WTC11 (cell line): ENCODE results near the gene AOAH.

Experiments used
- ARID4B ChIP-seq: sonication (generic); formaldehyde crosslinking; IDR thresholded peaks from 2 replicates; pipeline ENCODE4 v1.8.0; 2023; ENCODE audit warnings: missing genetic modification reagents, mild to moderate bottlenecking, borderline replicate concordance
- ATF1 ChIP-seq: sonication (generic); formaldehyde crosslinking; IDR thresholded peaks from 2 replicates; pipeline ENCODE4 v1.8.1; 2023; ENCODE audit warnings: mild to moderate bottlenecking, moderate library complexity, missing genetic modification reagents
- CBFB ChIP-seq: sonication (generic); formaldehyde crosslinking; IDR thresholded peaks from 2 replicates; pipeline ENCODE4 v1.8.1; 2022; ENCODE audit warnings: mild to moderate bottlenecking, low read depth, missing genetic modification reagents
- CREB1 ChIP-seq: sonication (generic); formaldehyde crosslinking; IDR thresholded peaks from 2 replicates; pipeline ENCODE4 v1.8.0; 2023; ENCODE audit warnings: mild to moderate bottlenecking, missing genetic modification reagents
- CTCF ChIP-seq: fragments of 200-600 bp; IDR thresholded peaks from 2 replicates; pipeline ENCODE4 v1.8.0; 2022; ENCODE audit warnings: antibody characterized with exemption
- FOXK1 ChIP-seq: sonication (generic); formaldehyde crosslinking; IDR thresholded peaks from 2 replicates; pipeline ENCODE4 v1.8.0; 2022; ENCODE audit warnings: mild to moderate bottlenecking, moderate library complexity, missing genetic modification reagents
- FOXP1 ChIP-seq: sonication (generic); formaldehyde crosslinking; IDR thresholded peaks from 2 replicates; pipeline ENCODE4 v1.8.0; 2022; ENCODE audit warnings: missing genetic modification reagents, mild to moderate bottlenecking, moderate library complexity, borderline replicate concordance
- MLX ChIP-seq: sonication (generic); formaldehyde crosslinking; IDR thresholded peaks from 2 replicates; pipeline ENCODE4 v1.8.1; 2023; ENCODE audit warnings: mild to moderate bottlenecking, missing genetic modification reagents, moderate library complexity
- SMAD4 ChIP-seq: sonication (generic); formaldehyde crosslinking; IDR thresholded peaks from 2 replicates; pipeline ENCODE4 v1.8.0; 2022; ENCODE audit warnings: mild to moderate bottlenecking, missing genetic modification reagents
- ZNF416 ChIP-seq: fragments of 250-450 bp; sonication (Bioruptor Pico); IDR thresholded peaks from 2 replicates; pipeline ENCODE4 v1.9.0; 2021; ENCODE audit warnings: mild to moderate bottlenecking, inconsistent platforms
- TF ChIP-seq, protein P1 (sequence below): sonication (generic); formaldehyde crosslinking; IDR thresholded peaks from 2 replicates; pipeline ENCODE4 v1.8.1; 2023; ENCODE audit warnings: mild to moderate bottlenecking, moderate library complexity, missing genetic modification reagents
- TF ChIP-seq, protein P2 (sequence below): sonication (generic); formaldehyde crosslinking; conservative IDR thresholded peaks from 2 replicates; pipeline ENCODE4 v1.8.1; 2023; ENCODE audit warnings: mild to moderate bottlenecking, low read depth, missing genetic modification reagents, moderate library complexity
- TF ChIP-seq, protein P3 (sequence below): sonication (generic); formaldehyde crosslinking; IDR thresholded peaks from 2 replicates; pipeline ENCODE4 v1.8.0; 2023; ENCODE audit warnings: missing genetic modification reagents
- TF ChIP-seq, protein P4 (sequence below): sonication (generic); formaldehyde crosslinking; IDR thresholded peaks from 2 replicates; pipeline ENCODE4 v1.8.0; 2022; ENCODE audit warnings: mild to moderate bottlenecking, missing genetic modification reagents

GRCh38 chr7:36602934-36603887, 121.1 kb downstream of the AOAH start:
- TF ChIP-seq CTCF (no peak), MLX (CRISPR knock-in tag) (no peak), CREB1 (CRISPR knock-in tag) (no peak), FOXK1 (CRISPR knock-in tag) (no peak), FOXP1 (no peak), ATF1 (CRISPR knock-in tag) (no peak), SMAD4 (CRISPR knock-in tag) (no peak), ARID4B (CRISPR knock-in tag) (no peak), CBFB (no peak), ZNF416 (CRISPR knock-in tag) (no peak)
- TF ChIP-seq, protein P1, sequence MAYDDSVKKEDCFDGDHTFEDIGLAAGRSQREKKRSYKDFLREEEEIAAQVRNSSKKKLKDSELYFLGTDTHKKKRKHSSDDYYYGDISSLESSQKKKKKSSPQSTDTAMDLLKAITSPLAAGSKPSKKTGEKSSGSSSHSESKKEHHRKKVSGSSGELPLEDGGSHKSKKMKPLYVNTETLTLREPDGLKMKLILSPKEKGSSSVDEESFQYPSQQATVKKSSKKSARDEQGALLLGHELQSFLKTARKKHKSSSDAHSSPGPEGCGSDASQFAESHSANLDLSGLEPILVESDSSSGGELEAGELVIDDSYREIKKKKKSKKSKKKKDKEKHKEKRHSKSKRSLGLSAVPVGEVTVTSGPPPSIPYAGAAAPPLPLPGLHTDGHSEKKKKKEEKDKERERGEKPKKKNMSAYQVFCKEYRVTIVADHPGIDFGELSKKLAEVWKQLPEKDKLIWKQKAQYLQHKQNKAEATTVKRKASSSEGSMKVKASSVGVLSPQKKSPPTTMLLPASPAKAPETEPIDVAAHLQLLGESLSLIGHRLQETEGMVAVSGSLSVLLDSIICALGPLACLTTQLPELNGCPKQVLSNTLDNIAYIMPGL (CRISPR knock-in tag) = no peak
- TF ChIP-seq, protein P2, sequence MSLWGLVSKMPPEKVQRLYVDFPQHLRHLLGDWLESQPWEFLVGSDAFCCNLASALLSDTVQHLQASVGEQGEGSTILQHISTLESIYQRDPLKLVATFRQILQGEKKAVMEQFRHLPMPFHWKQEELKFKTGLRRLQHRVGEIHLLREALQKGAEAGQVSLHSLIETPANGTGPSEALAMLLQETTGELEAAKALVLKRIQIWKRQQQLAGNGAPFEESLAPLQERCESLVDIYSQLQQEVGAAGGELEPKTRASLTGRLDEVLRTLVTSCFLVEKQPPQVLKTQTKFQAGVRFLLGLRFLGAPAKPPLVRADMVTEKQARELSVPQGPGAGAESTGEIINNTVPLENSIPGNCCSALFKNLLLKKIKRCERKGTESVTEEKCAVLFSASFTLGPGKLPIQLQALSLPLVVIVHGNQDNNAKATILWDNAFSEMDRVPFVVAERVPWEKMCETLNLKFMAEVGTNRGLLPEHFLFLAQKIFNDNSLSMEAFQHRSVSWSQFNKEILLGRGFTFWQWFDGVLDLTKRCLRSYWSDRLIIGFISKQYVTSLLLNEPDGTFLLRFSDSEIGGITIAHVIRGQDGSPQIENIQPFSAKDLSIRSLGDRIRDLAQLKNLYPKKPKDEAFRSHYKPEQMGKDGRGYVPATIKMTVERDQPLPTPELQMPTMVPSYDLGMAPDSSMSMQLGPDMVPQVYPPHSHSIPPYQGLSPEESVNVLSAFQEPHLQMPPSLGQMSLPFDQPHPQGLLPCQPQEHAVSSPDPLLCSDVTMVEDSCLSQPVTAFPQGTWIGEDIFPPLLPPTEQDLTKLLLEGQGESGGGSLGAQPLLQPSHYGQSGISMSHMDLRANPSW = no peak
- TF ChIP-seq, protein P3, sequence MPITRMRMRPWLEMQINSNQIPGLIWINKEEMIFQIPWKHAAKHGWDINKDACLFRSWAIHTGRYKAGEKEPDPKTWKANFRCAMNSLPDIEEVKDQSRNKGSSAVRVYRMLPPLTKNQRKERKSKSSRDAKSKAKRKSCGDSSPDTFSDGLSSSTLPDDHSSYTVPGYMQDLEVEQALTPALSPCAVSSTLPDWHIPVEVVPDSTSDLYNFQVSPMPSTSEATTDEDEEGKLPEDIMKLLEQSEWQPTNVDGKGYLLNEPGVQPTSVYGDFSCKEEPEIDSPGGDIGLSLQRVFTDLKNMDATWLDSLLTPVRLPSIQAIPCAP (CRISPR knock-in tag) = no peak
- TF ChIP-seq, protein P4, sequence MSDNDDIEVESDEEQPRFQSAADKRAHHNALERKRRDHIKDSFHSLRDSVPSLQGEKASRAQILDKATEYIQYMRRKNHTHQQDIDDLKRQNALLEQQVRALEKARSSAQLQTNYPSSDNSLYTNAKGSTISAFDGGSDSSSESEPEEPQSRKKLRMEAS (CRISPR knock-in tag) = no peak
